Tibial nerve (tissue), 4 donors: ENCODE measurements around the gene BAZ1A. TPM values are rescaled to one million over a fixed set of nuclear protein-coding genes. Genes with fewer than 3 reads are reported as not detected.

Source experiments
- DNase-seq, 2 donors: peaks; one replicate each; pipeline ENCODE4 v3.0.0-alpha.2; 2019; ENCODE audit warnings: low spot score in 2 of 2
- H3K27ac ChIP-seq, 4 donors: fragments of 200-600 bp; sonication (generic) in 3 of 4; one replicate each; pipeline ENCODE4 v1.5.1; 2017 to 2019; ENCODE audit warnings: mild to moderate bottlenecking in 1 of 4
- H3K27me3 ChIP-seq, 2 donors: fragments of 200-600 bp; sonication (generic) in 1 of 2; one replicate each; pipeline versions ENCODE4 v1.5.1 to v1.6.0; 2017 to 2019
- H3K36me3 ChIP-seq, 3 donors: fragments of 200-600 bp; sonication (generic); one replicate each; pipeline ENCODE4 v1.5.1; 2018 to 2019
- H3K4me1 ChIP-seq, 4 donors: fragments of 200-600 bp; sonication (generic) in 3 of 4; one replicate each; pipeline ENCODE4 v1.5.1; 2017 to 2019
- H3K4me3 ChIP-seq, 4 donors: fragments of 200-600 bp; sonication (generic) in 3 of 4; one replicate each; pipeline ENCODE4 v1.5.1; 2017 to 2019; ENCODE audit warnings: mild to moderate bottlenecking in 1 of 4, moderate library complexity in 1 of 4
- H3K9me3 ChIP-seq, 4 donors: fragments of 200-600 bp; sonication (generic) in 3 of 4; one replicate each; pipeline ENCODE4 v1.5.1; 2017 to 2019
- CTCF ChIP-seq, 5 experiments: fragments of 200-600 bp in 3 of 5; fragments of 450-650 bp in 2 of 5; sonication (generic) in 3 of 5; IDR thresholded peaks; one replicate each; pipeline ENCODE4 v1.5.1; 2016 to 2019; ENCODE audit warnings: antibody characterized with exemption in 5 of 5, mild to moderate bottlenecking in 3 of 5, moderate library complexity in 2 of 5
- EP300 ChIP-seq, 2 donors: sonication (generic); formaldehyde crosslinking; IDR thresholded peaks; one replicate each; pipeline ENCODE4 v1.6.1; 2017; ENCODE audit warnings: antibody characterized with exemption in 2 of 2, mild to moderate bottlenecking in 1 of 2
- POLR2A ChIP-seq, 2 donors: fragments of 450-650 bp; IDR thresholded peaks; one replicate each; pipeline ENCODE4 v1.6.1; 2017; ENCODE audit warnings: antibody characterized with exemption in 2 of 2, mild to moderate bottlenecking in 2 of 2, moderate library complexity in 2 of 2
- WGBS, 2 donors: methylation state at CpG; one replicate each; pipeline ENCODE4 v1.1.5; 2018; 5-methylcytosine and 5-hydroxymethylcytosine counted together
- total RNA-seq, 4 donors: library from RNA; depleted of rRNA; stranded (reverse); fragments of >200 nt; gene quantifications; one replicate each; pipeline ENCODE4 v1.1.0, GENCODE V29; 2016

Gene BAZ1A
- total RNA-seq, 4 donors from 2014 or later, result 26.0 to 32.6 (median 31.0) TPM

GRCh38 chr14:34722723-34723545, 152.2 kb downstream of the BAZ1A start:
- peak; percentile 21 to 73 for DNase-seq
- no peaks in the 10 kb centered on the region for H3K9me3 ChIP-seq
- H3K36me3 ChIP-seq, result no peaks in the 10 kb centered on the region
- 8% methylated on average over 10 of the region's 10 CpGs for WGBS, 2 donors
- H3K27ac ChIP-seq, result peak overlapping the region in 2 of 4 donors; percentile 8 to 36
- peaks cover 0 to 10% (median 0%) of the 10 kb centered on the region in 4 donors for H3K4me1 ChIP-seq
- no peaks in the 10 kb centered on the region for H3K27me3 ChIP-seq
- TF ChIP-seq EP300 (IDR thresholded peaks at IDR 0.05) (no peak), CTCF (IDR thresholded peaks at IDR 0.05) (peak; percentile 75 to 86 (median 81)), POLR2A (IDR thresholded peaks at IDR 0.05) (no peak)
- H3K4me3 ChIP-seq, result no peak overlapping the region

- no peaks in the 10 kb centered on the region for H3K36me3 ChIP-seq
- no peak for DNase-seq
- H3K4me3 ChIP-seq, result no peak overlapping the region
- H3K4me1 ChIP-seq, result peaks cover 0 to 10% (median 0%) of the 10 kb centered on the region in 4 donors
- H3K27me3 ChIP-seq, result no peaks in the 10 kb centered on the region
- 86 to 91% methylated on average over 2 of the region's 2 CpGs for WGBS, 2 donors
- H3K9me3 ChIP-seq, result no peaks in the 10 kb centered on the region
- H3K27ac ChIP-seq, result no peak overlapping the region
- no peak for TF ChIP-seq EP300 (IDR thresholded peaks at IDR 0.05)
- TF ChIP-seq CTCF (IDR thresholded peaks at IDR 0.05), result no peak
- no peak for TF ChIP-seq POLR2A (IDR thresholded peaks at IDR 0.05)
Measured at GRCh38 chr14:34721129-34721528, 154.0 kb downstream of the BAZ1A start.

- no peak for DNase-seq
- Histone ChIP-seq H3K36me3 (no peaks in the 10 kb centered on the region), H3K4me1 (peaks cover 0 to 20% (median 0%) of the 10 kb centered on the region in 4 donors), H3K27me3 (no peaks in the 10 kb centered on the region), H3K9me3 (no peaks in the 10 kb centered on the region), H3K4me3 (no peak overlapping the region), H3K27ac (no peak overlapping the region)
- TF ChIP-seq POLR2A (IDR thresholded peaks at IDR 0.05), result no peak
- TF ChIP-seq EP300 (IDR thresholded peaks at IDR 0.05), result no peak
- no peak for TF ChIP-seq CTCF (IDR thresholded peaks at IDR 0.05)
- 63 to 65% methylated on average over 4 of the region's 4 CpGs for WGBS, 2 donors
Measured at GRCh38 chr14:34718750-34719304, 156.3 kb downstream of the BAZ1A start.

- peaks cover 0 to 5% (median 0%) of the 10 kb centered on the region in 3 donors for H3K36me3 ChIP-seq
- H3K9me3 ChIP-seq, result no peaks in the 10 kb centered on the region
- H3K4me3 ChIP-seq, result peak overlapping the region; percentile 86 to 99 (median 94)
- H3K27ac ChIP-seq, result peak overlapping the region; percentile 96 to 100 (median 98)
- peaks cover 0 to 42% (median 16%) of the 10 kb centered on the region in 4 donors for H3K4me1 ChIP-seq
- H3K27me3 ChIP-seq, result no peaks in the 10 kb centered on the region
- 45 to 46% methylated on average over 8 of the region's 8 CpGs for WGBS, 2 donors
- no peak for TF ChIP-seq POLR2A (IDR thresholded peaks at IDR 0.05)
- no peak for TF ChIP-seq CTCF (IDR thresholded peaks at IDR 0.05)
- no peak for TF ChIP-seq EP300 (IDR thresholded peaks at IDR 0.05)
- no peak for DNase-seq
Measured at GRCh38 chr14:34715127-34715863, 159.9 kb downstream of the BAZ1A start.
